OCI-M1 (cell line): ENCODE results near the gene MAPK8.
"Not testable (repeated sequence)": the region's sequence is repeated elsewhere in the genome, so short reads cannot be mapped to it uniquely, and the experiment has no call there.

Source experiments
- DNase-seq: peaks from one replicate; lab custom pipeline; 2025; lab: John Stamatoyannopoulos, UW

The MAPK8 gene

GRCh38 chr10:48336978-48337599 lies 30.6 kb downstream of the MAPK8 start:
- no peak for DNase-seq

DNA sequence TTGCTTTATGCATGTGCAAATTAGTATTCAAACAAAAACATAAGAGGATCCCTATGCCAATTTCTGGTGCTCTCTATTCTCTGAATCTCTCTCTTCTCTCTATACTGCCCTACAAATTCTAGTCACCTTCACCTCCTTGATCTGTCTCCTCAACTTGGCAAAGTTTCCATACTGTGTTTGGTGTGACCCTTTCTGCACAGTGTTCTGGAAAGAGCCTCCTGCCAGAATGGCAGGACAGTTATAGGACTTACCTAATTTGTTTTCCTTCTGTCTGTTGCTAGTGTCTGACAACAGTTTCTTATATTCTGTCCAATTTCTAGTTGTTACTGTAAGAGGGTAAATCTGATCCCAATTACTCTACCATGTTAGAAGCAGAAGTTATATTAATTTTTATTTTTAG lies 34.3 kb downstream of the MAPK8 start:
- no peak for DNase-seq

- no peak for DNase-seq
Measured at GRCh38 chr10:48343106-48343505, 36.6 kb downstream of the MAPK8 start.

- DNase-seq: no peak
Measured at GRCh38 chr10:48343921-48344598, 37.6 kb downstream of the MAPK8 start.

- DNase-seq: not testable (repeated sequence)
Measured at GRCh38 chr10:48346248-48346647, 39.8 kb downstream of the MAPK8 start.

DNA sequence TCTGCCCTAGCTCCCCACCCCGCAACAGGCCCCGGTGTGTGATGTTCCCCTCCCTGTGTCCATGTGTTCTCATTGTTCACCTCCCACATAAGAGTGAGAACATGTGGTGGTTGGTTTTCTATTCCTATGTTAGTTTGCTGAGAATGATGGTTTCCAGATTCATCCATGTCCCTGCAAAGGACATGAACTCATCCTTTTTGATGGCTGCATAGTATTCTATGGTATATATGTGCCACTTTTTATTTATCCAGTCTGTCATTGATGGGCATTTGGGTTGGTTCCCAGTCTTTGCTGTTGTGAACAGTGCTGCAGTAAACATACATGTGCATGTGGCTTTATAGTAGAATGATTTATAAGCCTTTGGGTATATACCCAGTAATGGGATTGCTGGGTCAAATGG lies 41.1 kb downstream of the MAPK8 start:
- not testable (repeated sequence) for DNase-seq

DNA sequence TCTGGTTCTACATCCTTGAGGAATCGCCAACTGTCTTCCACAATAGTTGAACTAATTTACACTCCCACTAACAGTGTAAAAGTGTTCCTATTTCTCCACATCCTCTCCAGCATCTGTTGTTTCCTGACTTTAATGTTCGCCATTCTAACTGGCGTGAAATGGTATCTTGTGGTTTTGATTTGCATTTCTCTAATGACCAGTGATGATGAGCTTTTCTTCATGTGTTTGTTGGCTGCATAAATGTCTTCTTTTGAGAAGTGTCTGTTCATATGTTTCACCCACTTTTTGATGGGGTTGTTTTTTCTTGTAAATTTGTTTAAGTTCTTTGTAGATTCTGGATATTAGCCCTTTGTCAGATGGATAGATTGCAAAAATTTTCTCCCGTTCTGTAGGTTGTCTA lies 41.5 kb downstream of the MAPK8 start:
- DNase-seq: not testable (repeated sequence)

DNA sequence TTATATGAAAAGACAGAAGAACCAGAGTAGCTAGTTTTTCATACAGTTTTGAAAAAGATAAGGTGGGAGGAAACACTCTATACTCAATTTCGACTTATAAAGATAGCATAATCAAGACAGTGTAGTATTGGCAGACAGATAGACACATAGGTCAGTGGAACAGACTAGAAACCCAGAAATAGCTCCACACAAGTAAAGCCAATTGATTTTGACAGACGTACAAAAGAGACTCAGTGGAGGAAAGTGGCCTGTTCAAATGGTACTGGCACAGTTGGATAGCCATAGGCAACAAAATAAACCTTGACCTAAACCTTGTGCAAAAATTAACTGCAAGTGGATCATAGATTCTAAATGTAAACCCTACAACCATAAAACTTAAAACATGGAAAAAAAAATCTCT lies 46.8 kb downstream of the MAPK8 start:
- DNase-seq: no peak

- no peak for DNase-seq
Measured at GRCh38 chr10:48357631-48358030, 51.2 kb downstream of the MAPK8 start.

DNA sequence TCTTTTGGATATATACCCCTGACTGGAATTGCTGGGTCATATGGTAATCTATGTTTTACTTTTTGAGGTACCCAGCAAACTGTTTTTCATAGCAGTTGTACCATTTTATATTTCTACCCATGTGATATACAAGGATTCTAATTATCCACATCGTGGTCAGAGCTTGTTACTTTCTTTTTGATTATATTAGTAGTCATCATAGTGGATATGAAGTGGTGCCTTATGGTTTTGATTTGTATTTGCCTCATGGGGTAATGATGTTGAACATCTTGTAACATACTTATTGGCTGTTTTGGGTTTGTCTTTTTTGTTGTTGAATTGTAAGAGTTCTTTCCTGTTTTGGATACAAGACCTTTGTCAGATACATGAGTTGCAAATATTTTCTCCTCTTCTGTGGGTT lies 51.7 kb downstream of the MAPK8 start:
- DNase-seq: no peak

GRCh38 chr10:48358838-48359237 lies 52.4 kb downstream of the MAPK8 start:
- DNase-seq: no peak

DNA sequence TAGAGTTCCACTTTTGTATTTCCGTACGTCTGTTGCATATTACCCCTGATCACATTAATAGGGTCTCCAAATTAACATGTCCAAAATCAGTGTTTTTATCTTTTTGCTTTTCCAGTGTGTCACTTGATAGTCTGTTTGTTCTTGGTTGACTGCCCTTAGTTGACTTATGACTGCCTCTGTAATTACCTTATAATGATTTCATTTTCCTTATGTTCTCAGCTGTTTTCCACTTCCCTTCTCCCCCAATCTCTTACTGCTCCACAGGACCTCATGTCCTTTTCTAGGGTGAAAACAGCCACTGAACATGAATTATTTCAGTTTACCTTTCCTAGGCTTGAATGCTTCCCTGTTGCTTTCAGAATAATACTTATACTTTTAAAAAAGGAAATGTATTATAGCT lies 54.7 kb downstream of the MAPK8 start:
- DNase-seq: no peak

- peak; percentile 91 for DNase-seq
Measured at GRCh38 chr10:48363617-48364355, 57.3 kb downstream of the MAPK8 start.

- DNase-seq: peak; percentile 47
Measured at GRCh38 chr10:48364659-48365405, 58.4 kb downstream of the MAPK8 start.

DNA sequence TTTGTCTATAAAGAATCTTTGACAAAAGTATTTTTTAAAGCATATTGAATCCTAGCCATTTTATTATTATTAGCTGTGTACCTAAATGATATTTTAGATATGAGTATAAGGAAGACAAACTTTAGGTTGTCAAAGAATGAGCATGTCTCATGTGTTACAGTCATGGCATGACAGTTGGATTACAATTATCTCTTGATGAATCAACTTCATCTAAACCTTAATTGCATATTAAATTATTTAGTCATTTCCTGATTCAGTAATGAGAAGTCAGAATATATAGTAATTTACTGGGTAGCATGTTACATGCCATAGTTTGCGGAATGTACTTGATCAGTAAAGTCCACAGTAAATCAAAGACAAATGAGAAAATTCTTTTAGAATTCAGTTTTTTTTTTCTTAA lies 59.2 kb downstream of the MAPK8 start:
- no peak for DNase-seq

DNA sequence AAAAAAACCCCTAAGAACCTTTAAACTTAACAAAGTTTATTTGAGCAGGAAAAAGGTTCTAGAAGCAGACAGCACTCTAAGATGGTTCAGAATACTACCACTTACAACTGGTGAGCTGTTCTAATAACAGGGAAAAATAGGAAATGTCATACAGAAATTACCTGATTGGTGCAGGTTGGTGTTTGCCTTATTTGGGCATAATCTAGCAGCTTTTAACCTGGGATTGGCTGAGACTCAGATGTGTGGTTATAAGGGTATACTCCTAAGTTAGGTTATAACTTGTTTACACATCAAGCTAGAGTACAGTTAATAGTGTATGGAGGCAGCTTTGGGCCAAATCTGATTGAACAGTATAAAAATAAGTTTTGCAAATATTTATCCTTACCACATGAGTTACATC lies 59.8 kb downstream of the MAPK8 start:
- DNase-seq: peak; percentile 30

GRCh38 chr10:48369501-48369900 lies 63.0 kb downstream of the MAPK8 start:
- no peak for DNase-seq

DNA sequence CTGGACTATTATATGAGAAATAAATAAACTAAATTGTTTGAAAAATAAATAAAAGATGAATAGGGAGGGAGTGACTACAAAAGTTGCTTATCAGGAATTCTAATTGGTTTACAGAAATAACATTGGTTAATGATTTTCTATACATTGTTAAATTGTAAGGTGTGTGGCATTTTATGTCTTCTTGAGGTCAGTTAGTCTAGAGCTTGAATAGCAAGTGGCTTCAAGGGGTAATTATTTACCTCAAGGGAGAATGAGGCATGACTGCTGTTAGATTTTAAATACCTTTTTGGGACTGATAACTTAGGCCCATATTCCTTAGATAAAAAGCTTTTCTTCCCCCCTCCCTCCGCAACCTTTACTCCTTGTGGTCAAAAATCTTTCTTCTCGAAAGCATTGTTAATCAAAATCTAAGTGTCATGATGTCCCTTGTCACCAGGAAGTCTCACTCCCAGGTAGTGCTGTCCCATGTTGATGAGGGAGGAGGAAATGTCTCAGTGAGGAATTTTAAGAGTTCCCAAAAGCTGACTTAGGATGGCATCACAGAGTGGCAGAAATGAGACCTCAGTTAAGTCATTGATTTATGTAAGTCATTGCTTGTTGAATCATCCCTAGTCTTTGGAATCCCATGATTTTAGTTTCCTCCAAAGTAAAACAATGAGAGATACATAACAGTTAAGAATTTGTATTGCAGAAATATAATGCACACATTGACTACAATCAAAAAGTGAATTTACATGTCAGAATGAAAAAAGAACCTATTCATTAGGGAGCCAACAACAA lies 71.5 kb downstream of the MAPK8 start:
- no peak for DNase-seq

DNA sequence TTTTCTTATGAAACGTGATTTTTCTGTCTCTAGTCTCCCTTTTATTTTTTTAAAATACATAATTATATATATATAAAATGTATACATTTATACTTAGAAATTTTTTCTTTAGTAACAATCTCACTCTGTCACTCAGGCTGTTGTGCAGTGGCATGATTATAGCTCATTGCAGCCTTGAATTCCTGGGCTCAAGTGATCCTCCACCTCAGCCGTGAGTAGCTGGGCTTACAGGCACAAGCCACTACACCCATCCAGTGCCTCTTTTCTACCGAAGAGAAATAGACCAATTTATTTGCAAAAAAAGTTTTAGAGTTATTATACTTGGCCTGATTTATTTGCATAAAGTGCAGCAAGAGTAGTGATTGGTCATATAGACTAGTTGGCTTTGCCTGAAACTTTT lies 72.2 kb downstream of the MAPK8 start:
- no peak for DNase-seq

- peak; percentile 28 for DNase-seq
Measured at GRCh38 chr10:48381971-48382370, 75.5 kb downstream of the MAPK8 start.

DNA sequence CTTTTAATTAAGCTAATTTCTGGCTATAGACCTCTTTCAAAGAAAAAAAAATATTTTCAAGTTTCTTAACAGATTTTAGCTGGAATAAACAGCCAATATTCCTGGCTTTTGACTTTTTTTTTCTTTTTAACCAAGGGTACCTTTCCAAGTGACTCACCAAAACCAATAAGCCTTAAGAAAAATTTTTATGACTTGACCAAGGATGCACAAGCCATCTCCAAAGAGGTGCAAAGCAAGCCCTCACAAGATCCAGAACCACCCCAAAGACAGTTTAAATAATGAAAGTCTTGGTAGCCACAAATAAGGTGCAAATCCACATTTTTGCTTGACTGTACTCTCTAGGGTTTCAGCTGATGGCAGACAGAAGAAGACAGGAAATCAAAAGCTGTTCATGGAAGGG lies 76.5 kb downstream of the MAPK8 start:
- DNase-seq: no peak

- DNase-seq: no peak
Measured at GRCh38 chr10:48383393-48383792, 76.9 kb downstream of the MAPK8 start.
